Cardiac muscle cell (in vitro differentiated cells and primary cell): ENCODE data around the gene BNIP2. TPM values are rescaled to one million over a fixed set of nuclear protein-coding genes. Genes with fewer than 3 reads are reported as not detected.

Experiments used
- DNase-seq, 2 donors: peaks; one replicate each; pipeline versions ENCODE4 v3.0.0 to v3.0.0-alpha.2; 2010 to 2017; ENCODE audit warnings: low read depth in 1 of 2, low spot score in 1 of 2
- H3K27ac ChIP-seq: fragments of 200-600 bp; sonication (generic); 2 replicates; pipeline ENCODE4 v1.5.1; 2016
- H3K27me3 ChIP-seq: fragments of 200-600 bp; sonication (generic); 2 replicates; pipeline ENCODE4 v1.6.0; 2016; ENCODE audit warnings: control low read depth
- H3K36me3 ChIP-seq: fragments of 200-600 bp; sonication (generic); 2 replicates; pipeline ENCODE4 v1.5.1; 2016; ENCODE audit warnings: control low read depth
- H3K4me1 ChIP-seq: fragments of 200-600 bp; sonication (generic); 2 replicates; pipeline ENCODE4 v1.8.1; 2017; ENCODE audit warnings: low read depth, mild to moderate bottlenecking, mixed run types
- H3K4me3 ChIP-seq: fragments of 200-600 bp; sonication (generic); 2 replicates; pipeline ENCODE4 v1.5.1; 2016; ENCODE audit warnings: mild to moderate bottlenecking
- H3K9me3 ChIP-seq: fragments of 200-600 bp; sonication (generic); 2 replicates; pipeline ENCODE4 v1.5.1; 2017; ENCODE audit warnings: low read depth, mild to moderate bottlenecking, control low read depth
- CTCF ChIP-seq: IDR thresholded peaks from 2 replicates; pipeline ENCODE4 v1.5.1; 2012; ENCODE audit warnings: low read depth, mild to moderate bottlenecking, low read length
- polyA plus RNA-seq: library from polyadenylated mRNA; unstranded; fragments of >200 nt; fragmentation: Nextera tagmentation; extraction: Ambion mirVana; gene quantifications from 2 replicates; pipeline ENCODE4 v1.2.1, GENCODE V29; 2016
- total RNA-seq: library from RNA; depleted of rRNA; stranded (reverse); fragments of >200 nt; gene quantifications from 2 replicates; pipeline ENCODE4 v1.2.3, GENCODE V29; 2016

BNIP2 gene
- total and polyA plus RNA-seq, 2 experiments from 2014 or later, result 72.2 to 150 TPM

GRCh38 chr15:59657635-59658125, 31.4 kb downstream of the BNIP2 start:
- H3K36me3 ChIP-seq, result peaks cover 12% of the 10 kb centered on the region

GRCh38 chr15:59656897-59657634, 32.1 kb downstream of the BNIP2 start, which contains the start of gene GTF2A2:
Gene GTF2A2, minus strand, starts transcription at chr15:59657515. Its CDS starts 5,238 bp downstream, at chr15:59652277.
- peak within 1 kb of the TSS; percentile 95 for H3K27ac ChIP-seq
- H3K4me1 ChIP-seq, result peaks cover 16% of the 10 kb centered on the region
- no peaks in the 10 kb centered on the region for H3K27me3 ChIP-seq
- H3K9me3 ChIP-seq, result no peaks in the 10 kb centered on the region
- TF ChIP-seq CTCF, result no peak
- H3K4me3 ChIP-seq, result peak within 1 kb of the TSS; percentile 98
- peaks cover 7% of the 10 kb centered on the region for H3K36me3 ChIP-seq
- peak; percentile 96 to 97 for DNase-seq

More at GRCh38 chr15:59657635-59658125, 31.4 kb downstream of the BNIP2 start:
- H3K4me1 ChIP-seq, result peaks cover 16% of the 10 kb centered on the region
- peak overlapping the region; percentile 98 for H3K4me3 ChIP-seq
- no peaks in the 10 kb centered on the region for H3K9me3 ChIP-seq
- DNase-seq, result no peak
- H3K27me3 ChIP-seq, result no peaks in the 10 kb centered on the region
- no peak for TF ChIP-seq CTCF
- peak overlapping the region; percentile 95 for H3K27ac ChIP-seq

- H3K36me3 ChIP-seq, result peaks cover 21% of the 10 kb centered on the region
- H3K4me3 ChIP-seq, result no peak overlapping the region
- H3K4me1 ChIP-seq, result peaks cover 24% of the 10 kb centered on the region
Observed at GRCh38 chr15:59654046-59654445, 35.1 kb downstream of the BNIP2 start.

GRCh38 chr15:59649603-59650002, 39.5 kb downstream of the BNIP2 start:
- H3K36me3 ChIP-seq, result peaks cover 33% of the 10 kb centered on the region
- no peak overlapping the region for H3K4me3 ChIP-seq

More at GRCh38 chr15:59654046-59654445, 35.1 kb downstream of the BNIP2 start:
- TF ChIP-seq CTCF, result no peak
- no peaks in the 10 kb centered on the region for H3K9me3 ChIP-seq
- H3K27me3 ChIP-seq, result no peaks in the 10 kb centered on the region
- DNase-seq, result no peak
- no peak overlapping the region for H3K27ac ChIP-seq

GRCh38 chr15:59647085-59647484, 42.0 kb downstream of the BNIP2 start:
- no peak for TF ChIP-seq CTCF
- no peaks in the 10 kb centered on the region for H3K9me3 ChIP-seq
- H3K4me1 ChIP-seq, result peaks cover 7% of the 10 kb centered on the region
- no peak overlapping the region for H3K27ac ChIP-seq
- no peaks in the 10 kb centered on the region for H3K27me3 ChIP-seq
- peaks cover 37% of the 10 kb centered on the region for H3K36me3 ChIP-seq
- DNase-seq, result no peak
- H3K4me3 ChIP-seq, result no peak overlapping the region

More at GRCh38 chr15:59649603-59650002, 39.5 kb downstream of the BNIP2 start:
- no peaks in the 10 kb centered on the region for H3K27me3 ChIP-seq
- no peak for TF ChIP-seq CTCF
- peak overlapping the region; percentile 73 for H3K27ac ChIP-seq
- DNase-seq, result no peak
- no peaks in the 10 kb centered on the region for H3K9me3 ChIP-seq
- H3K4me1 ChIP-seq, result peaks cover 7% of the 10 kb centered on the region
